ENCODE measurements around the gene STUM.

Gene STUM

GRCh38 chr1:226563666-226564065 is 15.1 kb downstream of the STUM start:
- no peak for DNase-seq (ENCODE audit: extremely low spot score)
- ChIA-PET CTCF (interaction anchor here (1.2 kb wide), 2 partner anchors 15 to 17 kb away, joined by 3 to 4 read pairs; partner anchors contain the start of gene STUM), POLR2A (no interaction called here)
- TF ChIP-seq CTCF (IDR thresholded peaks at IDR 0.05; ENCODE audit: control extremely low read depth, extremely low read depth, low read depth, missing control alignments): no peak

GRCh38 chr1:226565476-226565875 is 16.9 kb downstream of the STUM start:
- ChIA-PET POLR2A (no interaction called here), CTCF (no interaction called here)
- no peak for TF ChIP-seq CTCF (IDR thresholded peaks at IDR 0.05; ENCODE audit: control extremely low read depth, extremely low read depth, low read depth, missing control alignments)
- DNase-seq (ENCODE audit: extremely low spot score): no peak

GRCh38 chr1:226566234-226566633 is 17.7 kb downstream of the STUM start:
- POLR2A ChIA-PET: no interaction called here
- CTCF ChIA-PET: no interaction called here
- no peak for DNase-seq (ENCODE audit: extremely low spot score)
- no peak for TF ChIP-seq CTCF (IDR thresholded peaks at IDR 0.05; ENCODE audit: control extremely low read depth, extremely low read depth, low read depth, missing control alignments)

- TF ChIP-seq CTCF (IDR thresholded peaks at IDR 0.05; ENCODE audit: control extremely low read depth, extremely low read depth, low read depth, missing control alignments): no peak
- ChIA-PET POLR2A (no interaction called here), CTCF (no interaction called here)
- DNase-seq (ENCODE audit: extremely low spot score): no peak
These were observed 18.2 kb downstream of the STUM start for GRCh38 chr1:226566760-226567159.

- CTCF ChIA-PET: interaction anchor here (1.1 to 1.5 kb wide), 2 partner anchors 12 to 21 kb away, joined by 3 to 4 read pairs; no protein-coding TSS in a partner anchor
- peak; percentile 19 for TF ChIP-seq CTCF (IDR thresholded peaks at IDR 0.05; ENCODE audit: control extremely low read depth, extremely low read depth, low read depth, missing control alignments)
- POLR2A ChIA-PET: no interaction called here
- DNase-seq (ENCODE audit: extremely low spot score): no peak
These were observed 19.7 kb downstream of the STUM start for GRCh38 chr1:226568077-226568831.

GRCh38 chr1:226568975-226569741 is 20.6 kb downstream of the STUM start:
- DNase-seq (ENCODE audit: extremely low spot score): no peak
- TF ChIP-seq CTCF (IDR thresholded peaks at IDR 0.05; ENCODE audit: control extremely low read depth, extremely low read depth, low read depth, missing control alignments): no peak
- ChIA-PET CTCF (interaction anchor here (0.7 to 1.6 kb wide), 5 partner anchors 11 to 86 kb away, joined by 3 to 4 read pairs (median 3); no protein-coding TSS in a partner anchor), POLR2A (no interaction called here)

Data from GM10248 (cell line).